Sigmoid colon (tissue), 7 donors: ENCODE data around the gene TRERF1. TPM values are rescaled to one million over a fixed set of nuclear protein-coding genes. Genes with fewer than 3 reads are reported as not detected.
"Not testable (repeated sequence)": the region's sequence is repeated elsewhere in the genome, so short reads cannot be mapped to it uniquely, and the experiment has no call there.

Experiments used
- DNase-seq: peaks from one replicate; pipeline ENCODE4 v3.0.0-alpha.2; 2019
- H3K27ac ChIP-seq, 4 donors: fragments of 200-600 bp; sonication (generic); one replicate each; pipeline ENCODE4 v1.5.1; 2016 to 2019; ENCODE audit warnings: mild to moderate bottlenecking in 1 of 4
- H3K27me3 ChIP-seq, 3 donors: fragments of 200-600 bp; sonication (generic); one replicate each; pipeline ENCODE4 v1.5.1; 2019; ENCODE audit warnings: mild to moderate bottlenecking in 1 of 3
- H3K36me3 ChIP-seq, 4 donors: fragments of 200-600 bp; sonication (generic); one replicate each; pipeline ENCODE4 v1.5.1; 2016 to 2019
- H3K4me1 ChIP-seq, 4 donors: fragments of 200-600 bp; sonication (generic); one replicate each; pipeline ENCODE4 v1.5.1; 2017 to 2019
- H3K4me3 ChIP-seq, 4 donors: fragments of 200-600 bp; sonication (generic); one replicate each; pipeline ENCODE4 v1.5.1; 2017 to 2019; ENCODE audit warnings: mild to moderate bottlenecking in 2 of 4, moderate library complexity in 1 of 4
- H3K9me3 ChIP-seq, 4 donors: fragments of 200-600 bp in 3 of 4; sonication (generic) in 3 of 4; one replicate each; pipeline versions ENCODE4 v1.5.1 to v1.6.1; 2013 to 2019
- EP300 ChIP-seq, 4 donors: sonication (generic); formaldehyde crosslinking; IDR thresholded peaks; one replicate each; pipeline ENCODE4 v1.6.1; 2017; ENCODE audit warnings: antibody characterized with exemption in 4 of 4
- POLR2A ChIP-seq, 2 donors: fragments of 450-650 bp; IDR thresholded peaks; one replicate each; pipeline ENCODE4 v1.6.1; 2016; ENCODE audit warnings: antibody characterized with exemption in 2 of 2, mild to moderate bottlenecking in 2 of 2, moderate library complexity in 2 of 2
- POLR2AphosphoS5 ChIP-seq, 4 donors: sonication (generic); formaldehyde crosslinking; IDR thresholded peaks; one replicate each; pipeline ENCODE4 v1.6.1; 2017; ENCODE audit warnings: antibody characterized with exemption in 4 of 4
- WGBS, 2 donors: extraction: QIAGEN DNeasy Blood & Tissue Kit; methylation state at CpG; one replicate each; pipeline ENCODE4 v1.1.7; 2013; 5-methylcytosine and 5-hydroxymethylcytosine counted together
- intact Hi-C: fragments of 100-400 bp; cut with DNase I; formaldehyde crosslinking; loops from one replicate; pipeline ENCODE4 v1.15.1; 2023
- polyA plus RNA-seq, 3 donors: library from polyadenylated mRNA; stranded (reverse); fragments of 200-250 nt; gene quantifications; one replicate each; pipeline ENCODE4 v1.2.3, GENCODE V29; 2013
- total RNA-seq, 4 donors: library from RNA; depleted of rRNA; stranded (reverse); fragments of >200 nt; gene quantifications; one replicate each; pipeline ENCODE4 v1.1.0, GENCODE V29; 2016
- TF ChIP-seq, protein P1 (sequence below), 4 experiments: fragments of 450-650 bp in 3 of 4; fragments of 200-600 bp in 1 of 4; IDR thresholded peaks; one replicate each; pipeline ENCODE4 v1.5.1; 2016 to 2019; ENCODE audit warnings: antibody characterized with exemption in 4 of 4, mild to moderate bottlenecking in 3 of 4, moderate library complexity in 2 of 4
- donor health status: healthy with polysubstance abuse.
- donor health status: Bipolar disorder and iron deficiency.
- donor health status: healthy.

Gene TRERF1
- total and polyA plus RNA-seq, 7 donors, result 0.46 to 10.5 (median 4.6) TPM

DNA sequence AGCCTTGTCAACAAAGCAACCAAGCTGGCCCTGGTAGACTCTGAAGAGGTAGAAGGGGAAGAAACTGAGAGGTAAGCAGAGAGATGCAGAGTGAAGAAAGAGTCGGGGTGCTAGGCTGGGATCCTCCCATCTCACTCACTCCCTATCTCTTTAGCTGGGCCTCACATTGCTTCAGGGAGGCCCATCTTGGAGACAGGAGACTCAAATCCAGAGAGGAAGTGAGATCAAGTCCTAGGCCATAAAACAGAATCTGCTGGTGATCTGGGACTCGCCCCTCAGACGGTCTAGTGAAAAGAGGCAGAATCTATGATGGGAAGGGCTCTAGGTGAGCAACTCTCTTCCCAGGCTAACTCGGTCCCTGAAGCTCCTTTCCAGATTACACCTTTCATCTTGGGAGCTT lies 256.3 kb downstream of the TRERF1 start:
- TF ChIP-seq POLR2AphosphoS5 (IDR thresholded peaks at IDR 0.05), result no peak
- TF ChIP-seq, protein P1, sequence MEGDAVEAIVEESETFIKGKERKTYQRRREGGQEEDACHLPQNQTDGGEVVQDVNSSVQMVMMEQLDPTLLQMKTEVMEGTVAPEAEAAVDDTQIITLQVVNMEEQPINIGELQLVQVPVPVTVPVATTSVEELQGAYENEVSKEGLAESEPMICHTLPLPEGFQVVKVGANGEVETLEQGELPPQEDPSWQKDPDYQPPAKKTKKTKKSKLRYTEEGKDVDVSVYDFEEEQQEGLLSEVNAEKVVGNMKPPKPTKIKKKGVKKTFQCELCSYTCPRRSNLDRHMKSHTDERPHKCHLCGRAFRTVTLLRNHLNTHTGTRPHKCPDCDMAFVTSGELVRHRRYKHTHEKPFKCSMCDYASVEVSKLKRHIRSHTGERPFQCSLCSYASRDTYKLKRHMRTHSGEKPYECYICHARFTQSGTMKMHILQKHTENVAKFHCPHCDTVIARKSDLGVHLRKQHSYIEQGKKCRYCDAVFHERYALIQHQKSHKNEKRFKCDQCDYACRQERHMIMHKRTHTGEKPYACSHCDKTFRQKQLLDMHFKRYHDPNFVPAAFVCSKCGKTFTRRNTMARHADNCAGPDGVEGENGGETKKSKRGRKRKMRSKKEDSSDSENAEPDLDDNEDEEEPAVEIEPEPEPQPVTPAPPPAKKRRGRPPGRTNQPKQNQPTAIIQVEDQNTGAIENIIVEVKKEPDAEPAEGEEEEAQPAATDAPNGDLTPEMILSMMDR (IDR thresholded peaks at IDR 0.05), result no peak
- no peak for TF ChIP-seq POLR2A (IDR thresholded peaks at IDR 0.05)
- no peak for TF ChIP-seq EP300 (IDR thresholded peaks at IDR 0.05)
- no peaks in the 10 kb centered on the region for H3K9me3 ChIP-seq
- H3K27ac ChIP-seq, result no peak overlapping the region
- intact Hi-C loops, result no loop called here
- DNase-seq, result no peak
- H3K4me3 ChIP-seq, result no peak overlapping the region
- H3K36me3 ChIP-seq, result no peaks in the 10 kb centered on the region
- 72 to 85% methylated on average over 4 of the region's 4 CpGs for WGBS, 2 donors
- peaks cover 0 to 18% (median 13%) of the 10 kb centered on the region in 4 donors for H3K4me1 ChIP-seq
- H3K27me3 ChIP-seq, result no peaks in the 10 kb centered on the region

- no peaks in the 10 kb centered on the region for H3K9me3 ChIP-seq
- no peak for DNase-seq
- no peak overlapping the region for H3K27ac ChIP-seq
- H3K4me1 ChIP-seq, result peaks cover 0 to 11% (median 3%) of the 10 kb centered on the region in 4 donors
- H3K36me3 ChIP-seq, result no peaks in the 10 kb centered on the region
- intact Hi-C loops, result no loop called here
- 91% methylated on average over 5 of the region's 5 CpGs for WGBS, 2 donors
- no peak for TF ChIP-seq POLR2A (IDR thresholded peaks at IDR 0.05)
- no peak for TF ChIP-seq POLR2AphosphoS5 (IDR thresholded peaks at IDR 0.05)
- TF ChIP-seq, protein P1 (IDR thresholded peaks at IDR 0.05), result no peak
- no peak for TF ChIP-seq EP300 (IDR thresholded peaks at IDR 0.05)
- no peaks in the 10 kb centered on the region for H3K27me3 ChIP-seq
- no peak overlapping the region for H3K4me3 ChIP-seq
These were observed 257.7 kb downstream of the TRERF1 start for GRCh38 chr6:42194056-42194455.

DNA sequence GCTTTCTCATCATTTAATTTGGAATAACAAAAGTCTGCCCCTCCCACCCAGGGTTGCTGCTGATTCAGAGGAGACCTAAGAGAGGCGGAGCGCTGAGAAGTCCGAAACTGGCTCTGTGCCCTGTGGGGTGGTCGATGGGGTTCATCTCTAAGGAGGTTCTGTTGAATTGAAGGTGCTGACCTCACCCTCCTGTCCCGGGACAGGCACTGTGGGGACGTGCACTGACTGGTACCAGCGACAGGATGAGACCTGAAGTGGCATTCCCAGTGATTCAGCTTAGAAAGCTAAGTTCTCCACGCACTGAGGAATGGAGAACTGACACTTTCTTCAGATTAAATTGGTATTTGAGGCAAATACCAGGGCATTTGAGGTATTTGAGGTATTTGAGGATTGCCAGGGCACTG lies 258.2 kb downstream of the TRERF1 start:
- Histone ChIP-seq H3K9me3 (no peaks in the 10 kb centered on the region), H3K4me3 (no peak overlapping the region), H3K4me1 (peaks cover 0 to 10% (median 3%) of the 10 kb centered on the region in 4 donors), H3K27ac (no peak overlapping the region), H3K27me3 (no peaks in the 10 kb centered on the region), H3K36me3 (no peaks in the 10 kb centered on the region)
- DNase-seq, result no peak
- intact Hi-C loops, result no loop called here
- WGBS, 2 donors, result 74 to 77% methylated on average over 8 of the region's 8 CpGs
- TF ChIP-seq POLR2AphosphoS5 (IDR thresholded peaks at IDR 0.05) (no peak), POLR2A (IDR thresholded peaks at IDR 0.05) (no peak), EP300 (IDR thresholded peaks at IDR 0.05) (no peak)
- TF ChIP-seq, protein P1 (IDR thresholded peaks at IDR 0.05), result no peak

DNA sequence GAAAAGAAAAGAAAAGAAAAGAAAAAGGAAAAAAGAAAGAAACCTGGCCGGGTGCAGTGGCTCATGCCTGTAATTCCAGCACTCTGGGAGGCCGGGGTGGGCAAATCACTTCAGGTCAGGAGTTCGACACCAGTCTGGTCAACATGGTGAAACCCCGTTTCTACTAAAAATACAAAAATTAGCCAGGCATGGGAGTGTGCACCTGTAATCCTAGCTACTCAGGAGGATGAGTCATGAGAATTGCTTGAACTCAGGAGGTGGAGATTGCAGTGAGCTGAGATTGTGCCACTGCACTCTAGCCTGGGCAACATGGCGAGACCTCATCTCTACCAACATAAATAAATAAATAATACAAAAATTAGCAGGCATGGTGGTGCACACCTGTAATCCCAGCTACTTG lies 259.3 kb downstream of the TRERF1 start:
- H3K27ac ChIP-seq, H3K27me3 ChIP-seq, H3K4me3 ChIP-seq, H3K36me3 ChIP-seq, H3K9me3 ChIP-seq, intact Hi-C loops, DNase-seq, H3K4me1 ChIP-seq: not testable (repeated sequence)
- WGBS, 2 donors, result 96 to 97% methylated on average over 5 of the region's 5 CpGs

DNA sequence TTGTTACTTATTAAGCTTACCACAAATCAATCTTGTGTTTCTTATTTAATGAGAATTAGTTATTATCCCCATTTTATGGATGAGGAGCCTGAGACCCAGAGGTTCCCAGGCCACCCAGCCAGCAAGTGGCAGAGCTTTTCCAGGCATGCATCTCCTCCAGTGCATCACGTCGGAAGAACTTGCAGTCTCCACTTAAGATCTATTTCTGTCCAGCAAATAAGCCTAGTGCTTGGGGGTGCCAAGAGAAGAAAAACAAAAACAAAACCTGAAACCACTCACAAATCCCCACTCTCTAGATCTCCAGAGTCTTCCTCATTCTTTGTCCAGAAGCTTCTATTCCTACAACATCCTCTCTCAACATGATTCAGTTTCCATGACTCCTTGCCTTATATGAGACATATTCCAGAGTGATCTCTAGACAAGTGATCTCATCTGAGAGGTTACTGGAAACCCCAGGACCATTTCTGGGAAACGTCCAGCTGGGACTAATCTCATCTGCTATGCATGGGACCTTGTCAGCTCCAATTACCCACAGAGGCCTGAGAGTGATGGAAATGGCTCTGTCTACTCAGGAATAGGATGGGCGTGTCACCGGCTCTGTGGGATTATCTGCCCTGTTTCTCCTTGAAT lies 261.1 kb downstream of the TRERF1 start:
- Histone ChIP-seq H3K27me3 (no peaks in the 10 kb centered on the region), H3K4me3 (no peak overlapping the region), H3K4me1 (no peaks in the 10 kb centered on the region), H3K9me3 (no peaks in the 10 kb centered on the region), H3K27ac (no peak overlapping the region), H3K36me3 (no peaks in the 10 kb centered on the region)
- 76 to 81% methylated on average over 5 of the region's 5 CpGs for WGBS, 2 donors
- no peak for DNase-seq
- intact Hi-C loops, result no loop called here
- no peak for TF ChIP-seq POLR2AphosphoS5 (IDR thresholded peaks at IDR 0.05)
- TF ChIP-seq, protein P1 (IDR thresholded peaks at IDR 0.05), result no peak
